ENCODE measurements around the gene PPP1R3F.

DNA sequence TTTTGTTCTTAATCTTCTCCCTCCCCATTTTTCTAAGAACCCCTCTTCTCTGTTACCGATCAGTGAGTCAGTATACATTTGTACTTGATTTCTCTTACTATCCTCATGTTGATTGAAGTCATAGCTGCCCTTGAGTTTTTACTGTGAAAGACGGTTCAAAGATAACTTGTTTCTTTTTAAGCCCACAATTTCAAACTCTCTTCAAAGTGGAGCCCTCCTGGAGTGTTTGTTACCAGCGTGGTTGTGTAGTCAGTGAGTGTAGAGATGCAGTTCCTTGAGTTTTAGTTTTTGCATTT is 7.9 kb downstream of the PPP1R3F start:
- TF ChIP-seq, protein P1, sequence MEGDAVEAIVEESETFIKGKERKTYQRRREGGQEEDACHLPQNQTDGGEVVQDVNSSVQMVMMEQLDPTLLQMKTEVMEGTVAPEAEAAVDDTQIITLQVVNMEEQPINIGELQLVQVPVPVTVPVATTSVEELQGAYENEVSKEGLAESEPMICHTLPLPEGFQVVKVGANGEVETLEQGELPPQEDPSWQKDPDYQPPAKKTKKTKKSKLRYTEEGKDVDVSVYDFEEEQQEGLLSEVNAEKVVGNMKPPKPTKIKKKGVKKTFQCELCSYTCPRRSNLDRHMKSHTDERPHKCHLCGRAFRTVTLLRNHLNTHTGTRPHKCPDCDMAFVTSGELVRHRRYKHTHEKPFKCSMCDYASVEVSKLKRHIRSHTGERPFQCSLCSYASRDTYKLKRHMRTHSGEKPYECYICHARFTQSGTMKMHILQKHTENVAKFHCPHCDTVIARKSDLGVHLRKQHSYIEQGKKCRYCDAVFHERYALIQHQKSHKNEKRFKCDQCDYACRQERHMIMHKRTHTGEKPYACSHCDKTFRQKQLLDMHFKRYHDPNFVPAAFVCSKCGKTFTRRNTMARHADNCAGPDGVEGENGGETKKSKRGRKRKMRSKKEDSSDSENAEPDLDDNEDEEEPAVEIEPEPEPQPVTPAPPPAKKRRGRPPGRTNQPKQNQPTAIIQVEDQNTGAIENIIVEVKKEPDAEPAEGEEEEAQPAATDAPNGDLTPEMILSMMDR (IDR thresholded peaks at IDR 0.05): no peak
- no peak for TF ChIP-seq POLR2AphosphoS5 (IDR thresholded peaks at IDR 0.05)
- TF ChIP-seq POLR2A (IDR thresholded peaks at IDR 0.05): no peak
- TF ChIP-seq EP300 (IDR thresholded peaks at IDR 0.05): no peak
